ENCODE measurements around the gene WWC2.

GRCh38 chr4:183262776-183263100, 163.7 kb downstream of the WWC2 start:
- TF ChIP-seq CTCF (tag by site-specific recombination; IDR thresholded peaks at IDR 0.05), result no peak
- no peak for TF ChIP-seq ZNF830 (tag by site-specific recombination; IDR thresholded peaks at IDR 0.05; ENCODE audit: low read depth)
- no peak for TF ChIP-seq ZNF23 (tag by site-specific recombination; IDR thresholded peaks at IDR 0.05; ENCODE audit: borderline replicate concordance)
- TF ChIP-seq ATF2 (tag by site-specific recombination; IDR thresholded peaks at IDR 0.05; ENCODE audit: low read depth), result no peak
- no peak for TF ChIP-seq ZNF501 (tag by site-specific recombination; IDR thresholded peaks at IDR 0.05)
- no peak for TF ChIP-seq RBAK (tag by site-specific recombination; IDR thresholded peaks at IDR 0.05)
- no peak for TF ChIP-seq GLIS2 (tag by site-specific recombination; IDR thresholded peaks at IDR 0.05)
- no peak for TF ChIP-seq ZNF155 (tag by site-specific recombination; IDR thresholded peaks at IDR 0.05)
- TF ChIP-seq KLF9 (tag by site-specific recombination; IDR thresholded peaks at IDR 0.05; ENCODE audit: low read depth), result no peak
